Measurements from ENCODE around the gene VWC2L. TPM values are rescaled to one million over a fixed set of nuclear protein-coding genes. Genes with fewer than 3 reads are reported as not detected.

Gene VWC2L
- total and polyA plus RNA-seq, 2 of the 8 experiments (the other 6 are each of a cell fraction or from before 2014, with no cell fraction given), result not detected

DNA sequence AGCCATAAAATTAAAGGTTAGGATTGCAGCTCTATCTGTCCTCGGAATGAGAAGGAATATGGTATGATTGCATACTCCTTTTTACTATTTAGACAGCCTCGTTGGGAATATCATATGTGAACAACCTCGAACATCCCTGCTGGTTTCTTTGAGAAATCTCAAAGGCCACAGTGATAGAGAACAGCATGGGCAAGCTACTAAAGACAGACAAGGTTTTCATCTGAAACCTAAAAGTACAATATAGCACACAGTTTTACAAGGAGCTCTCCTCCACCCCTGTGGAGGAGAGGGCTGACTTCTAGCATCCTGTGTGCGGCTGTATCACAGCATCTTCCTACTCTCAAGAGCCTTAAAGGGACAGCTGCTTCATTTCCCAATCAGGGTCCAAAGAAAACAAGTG, 104.3 kb downstream of the VWC2L start:
- POLR2A ChIA-PET (ENCODE audit: partially characterized antibody), result no interaction called here
- H3K79me2 ChIP-seq (ENCODE audit: control insufficient read depth in 1 of 2, insufficient read depth in 2 of 2, low read length in 2 of 2), result no peaks in the 10 kb centered on the region
- FAIRE-seq, result no peak
- H3K27ac ChIP-seq (ENCODE audit: low read depth, low read length), result no peak overlapping the region
- H4K91ac ChIP-seq (replicated peaks; ENCODE audit: insufficient read length, low read length), result no peak overlapping the region
- H3K4me1 ChIP-seq (replicated peaks in 1 of 4; ENCODE audit: control insufficient read depth in 3 of 4, insufficient read depth in 4 of 4, low read length in 3 of 4), result no peaks in the 10 kb centered on the region
- no peaks in the 10 kb centered on the region for H3K23me2 ChIP-seq (ENCODE audit: low read depth, low read length)
- H3K4me3 ChIP-seq (ENCODE audit: extremely low read depth in 1 of 4, insufficient read depth in 2 of 4, low read depth in 3 of 4, low read length in 4 of 4), result no peak overlapping the region
- H3K9me3 ChIP-seq (ENCODE audit: insufficient read depth in 2 of 2, low read depth in 1 of 2, low read length in 1 of 2), result no peaks in the 10 kb centered on the region
- no peaks in the 10 kb centered on the region for H4K20me1 ChIP-seq (replicated peaks in 1 of 2; ENCODE audit: control insufficient read depth in 1 of 2, insufficient read depth in 2 of 2, low read length in 2 of 2)
- H3K4ac ChIP-seq (replicated peaks; ENCODE audit: insufficient read length, low read depth, low read length), result no peak overlapping the region
- no peak for TF ChIP-seq BRCA1 (IDR thresholded peaks at IDR 0.05; ENCODE audit: low read depth, low read length)
- no peak for TF ChIP-seq RNF2 (IDR thresholded peaks at IDR 0.05; ENCODE audit: borderline replicate concordance, low read depth, low read length, missing control alignments, poor library complexity, severe bottlenecking)
- TF ChIP-seq POU5F1 (IDR thresholded peaks at IDR 0.05; ENCODE audit: low read depth, low read length), result no peak
- no peak for TF ChIP-seq CBX8 (IDR thresholded peaks at IDR 0.05; ENCODE audit: borderline replicate concordance, low read depth, low read length)
- no peak for TF ChIP-seq POLR2A (IDR thresholded peaks at IDR 0.05; ENCODE audit: control extremely low read depth in 1 of 2, low read depth in 2 of 2, low read length in 2 of 2)
- no peak for TF ChIP-seq SP4 (IDR thresholded peaks at IDR 0.05; ENCODE audit: low read length)
- no peak for TF ChIP-seq MAFK (IDR thresholded peaks at IDR 0.05; ENCODE audit: low read depth, low read length)
- no peak overlapping the region for H2BK12ac ChIP-seq (ENCODE audit: low read depth, low read length)
- no peaks in the 10 kb centered on the region for H3K36me3 ChIP-seq (ENCODE audit: control insufficient read depth in 2 of 4, insufficient read depth in 4 of 4, low read length in 3 of 4)
- H3K4me2 ChIP-seq (ENCODE audit: insufficient read depth in 1 of 2, low read depth in 2 of 2, low read length in 2 of 2), result no peak overlapping the region
- no peak for DNase-seq (ENCODE audit: low read depth in 1 of 2, low spot score in 2 of 2)
- no peak overlapping the region for H3K23ac ChIP-seq (ENCODE audit: insufficient read length)
- CTCF ChIA-PET (ENCODE audit: partially characterized antibody), result interaction anchor here (1.2 kb wide), 2 partner anchors 29 to 72 kb away, joined by 3 to 4 read pairs; no protein-coding TSS in a partner anchor
- no peak overlapping the region for H4K5ac ChIP-seq (ENCODE audit: insufficient read length, low read depth, low read length)
- no peak overlapping the region for H2BK5ac ChIP-seq (ENCODE audit: low read depth, low read length)
- H2BK15ac ChIP-seq (ENCODE audit: low read length), result no peak overlapping the region
- H3K27me3 ChIP-seq (replicated peaks in 1 of 4; ENCODE audit: control insufficient read depth in 3 of 4, extremely low read depth in 1 of 4, insufficient read depth in 3 of 4, low read length in 3 of 4), result no peaks in the 10 kb centered on the region
- no peak overlapping the region for H3K14ac ChIP-seq (ENCODE audit: insufficient read length)
- H3K9ac ChIP-seq (replicated peaks in 1 of 4; ENCODE audit: extremely low read depth in 1 of 4, low read depth in 3 of 4, low read length in 3 of 4), result no peak overlapping the region
- no peak overlapping the region for H2AK5ac ChIP-seq (ENCODE audit: low read depth, low read length)
- H2BK120ac ChIP-seq (replicated peaks; ENCODE audit: low read depth, low read length), result no peak overlapping the region
- H4K8ac ChIP-seq (ENCODE audit: extremely low read depth, insufficient read depth, low read length), result no peak overlapping the region
- WGBS, 2 experiments (ENCODE audit: extremely low coverage in 1 of 2, insufficient coverage in 1 of 2, insufficient read length in 1 of 2, insufficient replicate concordance in 2 of 2, low coverage in 1 of 2, low lambda C conversion rate in 2 of 2, missing lambda C conversion rate in 1 of 2), result 85% methylated on average over 4 of the region's 4 CpGs; no CpG with 5 or more reads in 1 of the 2 experiments
- no peak overlapping the region for H3K56ac ChIP-seq (replicated peaks; ENCODE audit: insufficient read length, low read depth, low read length)
- H2AFZ ChIP-seq (ENCODE audit: low read length), result no peak overlapping the region
- H2BK20ac ChIP-seq (ENCODE audit: low read length), result no peak overlapping the region
- no peaks in the 10 kb centered on the region for H3K79me1 ChIP-seq (ENCODE audit: low read depth, low read length)
- H3K18ac ChIP-seq (ENCODE audit: extremely low read depth, low read length), result no peak overlapping the region

Measured in H1 (cell line).